ENCODE results near the gene CAPG.
"Not testable (repeated sequence)": the region's sequence is repeated elsewhere in the genome, so short reads cannot be mapped to it uniquely, and the experiment has no call there.

Gene CAPG

DNA sequence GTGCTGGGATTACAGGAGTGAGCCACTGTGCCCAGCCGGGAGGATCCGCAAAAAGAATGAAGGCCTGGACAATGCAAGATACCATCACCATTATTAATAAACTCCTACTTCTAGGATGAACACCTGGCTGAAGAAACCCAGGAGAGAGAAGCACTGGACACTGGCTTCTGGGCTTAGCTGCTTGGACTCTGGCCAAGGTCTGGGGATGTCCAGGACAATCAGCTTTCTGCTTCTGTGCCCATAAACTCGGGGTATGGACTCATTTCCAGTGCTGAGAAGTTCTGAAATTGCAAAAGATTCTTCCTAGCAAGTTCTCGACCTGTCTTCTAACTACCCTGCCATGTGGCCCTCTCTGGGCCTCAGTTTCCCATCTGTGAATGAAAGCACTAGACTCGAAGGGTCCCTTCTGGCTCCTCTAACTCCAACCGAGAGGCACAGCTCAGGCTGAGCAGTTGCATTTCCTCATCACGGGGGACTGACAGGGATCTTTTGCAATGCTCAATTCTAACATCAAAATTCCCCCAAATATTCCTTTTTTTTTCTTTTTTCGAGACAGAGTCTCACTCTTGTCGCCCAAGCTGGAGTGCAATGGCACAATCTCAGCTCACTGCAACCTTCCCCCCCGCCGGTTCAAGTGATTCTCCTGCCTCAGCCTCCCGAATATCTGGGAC, 5.9 kb upstream of the CAPG start:
- H3K27ac ChIP-seq, result no peak overlapping the region
- no peaks in the 10 kb centered on the region for H3K27me3 ChIP-seq
- H3K4me3 ChIP-seq, result no peak overlapping the region
- H3K36me3 ChIP-seq, result no peaks in the 10 kb centered on the region
- no peaks in the 10 kb centered on the region for H3K9me3 ChIP-seq
- H3K4me1 ChIP-seq, result peaks cover 0 to 45% (median 35%) of the 10 kb centered on the region in 4 donors
- TF ChIP-seq, protein P1, sequence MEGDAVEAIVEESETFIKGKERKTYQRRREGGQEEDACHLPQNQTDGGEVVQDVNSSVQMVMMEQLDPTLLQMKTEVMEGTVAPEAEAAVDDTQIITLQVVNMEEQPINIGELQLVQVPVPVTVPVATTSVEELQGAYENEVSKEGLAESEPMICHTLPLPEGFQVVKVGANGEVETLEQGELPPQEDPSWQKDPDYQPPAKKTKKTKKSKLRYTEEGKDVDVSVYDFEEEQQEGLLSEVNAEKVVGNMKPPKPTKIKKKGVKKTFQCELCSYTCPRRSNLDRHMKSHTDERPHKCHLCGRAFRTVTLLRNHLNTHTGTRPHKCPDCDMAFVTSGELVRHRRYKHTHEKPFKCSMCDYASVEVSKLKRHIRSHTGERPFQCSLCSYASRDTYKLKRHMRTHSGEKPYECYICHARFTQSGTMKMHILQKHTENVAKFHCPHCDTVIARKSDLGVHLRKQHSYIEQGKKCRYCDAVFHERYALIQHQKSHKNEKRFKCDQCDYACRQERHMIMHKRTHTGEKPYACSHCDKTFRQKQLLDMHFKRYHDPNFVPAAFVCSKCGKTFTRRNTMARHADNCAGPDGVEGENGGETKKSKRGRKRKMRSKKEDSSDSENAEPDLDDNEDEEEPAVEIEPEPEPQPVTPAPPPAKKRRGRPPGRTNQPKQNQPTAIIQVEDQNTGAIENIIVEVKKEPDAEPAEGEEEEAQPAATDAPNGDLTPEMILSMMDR (IDR thresholded peaks at IDR 0.05), result no peak
- no peak for DNase-seq
- intact Hi-C loops (cut with DNase I; ENCODE audit: low total_unique reads), result no loop called here

DNA sequence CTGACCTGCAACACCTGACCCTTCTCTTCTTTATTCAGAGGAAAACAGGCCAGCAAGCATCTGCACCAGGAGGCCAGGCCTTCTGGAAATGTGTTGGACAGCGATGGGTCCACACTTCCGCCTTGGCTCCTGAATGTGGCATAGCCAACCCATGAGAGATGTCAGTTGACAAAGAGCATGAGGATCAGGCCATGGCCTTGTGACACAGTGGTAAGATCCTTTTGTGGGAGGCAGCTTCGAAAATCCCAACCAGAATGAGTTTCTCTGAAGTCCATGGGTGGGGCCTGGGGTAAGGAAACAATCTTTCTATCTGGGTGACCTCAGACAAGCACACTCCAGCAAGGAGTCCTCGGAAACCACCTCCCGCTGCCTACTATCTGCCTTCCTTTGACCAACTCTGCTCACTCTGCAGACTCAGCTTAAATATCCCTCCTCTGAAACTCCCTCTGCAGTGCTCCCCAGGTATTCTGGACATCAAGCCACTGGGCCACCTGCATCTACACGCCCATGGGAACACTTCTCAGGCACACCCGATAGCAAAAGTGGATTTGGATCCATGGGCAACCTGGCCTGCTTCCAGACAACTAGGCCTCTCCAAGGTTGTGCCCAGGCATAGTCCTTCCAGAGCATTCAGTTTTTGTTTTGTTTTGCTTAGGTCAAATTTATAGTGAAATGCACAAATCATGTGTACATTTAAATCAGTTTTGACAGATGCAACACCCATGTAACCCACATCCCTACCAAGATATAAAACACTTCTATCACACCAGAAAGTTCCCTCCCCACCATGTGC, 4.8 kb upstream of the CAPG start:
- no peaks in the 10 kb centered on the region for H3K27me3 ChIP-seq
- intact Hi-C loops (cut with DNase I; ENCODE audit: low total_unique reads), result no loop called here
- H3K9me3 ChIP-seq, result no peaks in the 10 kb centered on the region
- no peak for DNase-seq
- TF ChIP-seq, protein P1 (IDR thresholded peaks at IDR 0.05), result no peak
- peaks cover 0 to 45% (median 29%) of the 10 kb centered on the region in 4 donors for H3K4me1 ChIP-seq
- H3K27ac ChIP-seq, result no peak overlapping the region
- H3K4me3 ChIP-seq, result no peak overlapping the region
- no peaks in the 10 kb centered on the region for H3K36me3 ChIP-seq

GRCh38 chr2:85414421-85414759, 4.2 kb upstream of the CAPG start:
- Histone ChIP-seq H3K4me3 (peak overlapping the region in 1 of 2 donors; percentile 71), H3K27ac (peak overlapping the region; percentile 78 to 85), H3K4me1 (peaks cover 0 to 45% (median 29%) of the 10 kb centered on the region in 4 donors)
- H3K9me3 ChIP-seq; intact Hi-C loops (cut with DNase I; ENCODE audit: low total_unique reads); H3K27me3 ChIP-seq; H3K36me3 ChIP-seq; DNase-seq: not testable (repeated sequence)

GRCh38 chr2:85413592-85414420, 3.6 kb upstream of the CAPG start:
- DNase-seq, result no peak
- H3K4me1 ChIP-seq, result peaks cover 0 to 45% (median 29%) of the 10 kb centered on the region in 4 donors
- no peaks in the 10 kb centered on the region for H3K36me3 ChIP-seq
- TF ChIP-seq, protein P1 (IDR thresholded peaks at IDR 0.05), result peak in 1 of 2 experiments; percentile 17
- no peaks in the 10 kb centered on the region for H3K9me3 ChIP-seq
- peak overlapping the region; percentile 62 to 71 for H3K4me3 ChIP-seq
- intact Hi-C loops (cut with DNase I; ENCODE audit: low total_unique reads), result no loop called here
- peak overlapping the region; percentile 78 to 85 for H3K27ac ChIP-seq
- H3K27me3 ChIP-seq, result no peaks in the 10 kb centered on the region

GRCh38 chr2:85411405-85411748, 1.2 kb upstream of the CAPG start:
- H3K36me3 ChIP-seq, result no peaks in the 10 kb centered on the region
- no peaks in the 10 kb centered on the region for H3K27me3 ChIP-seq
- no peak for DNase-seq
- no peaks in the 10 kb centered on the region for H3K9me3 ChIP-seq
- H3K4me3 ChIP-seq, result no peak overlapping the region
- peak overlapping the region; percentile 67 to 68 for H3K27ac ChIP-seq
- peaks cover 0 to 44% (median 36%) of the 10 kb centered on the region in 4 donors for H3K4me1 ChIP-seq
- TF ChIP-seq, protein P1 (IDR thresholded peaks at IDR 0.05), result no peak
- intact Hi-C loops (cut with DNase I; ENCODE audit: low total_unique reads), result no loop called here
